Stimulated activated CD8-positive, alpha-beta memory T cell treated with anti-CD3 and anti-CD28 coated beads, Interleukin-15, amount 100 ng/mL, for 24 hours (primary cell): Measurements from ENCODE around the gene IGF2BP2.
"Not testable (repeated sequence)": the region's sequence is repeated elsewhere in the genome, so short reads cannot be mapped to it uniquely, and the experiment has no call there.

ENCODE experiments used
- DNase-seq: peaks from one replicate; pipeline ENCODE4 v3.0.0-alpha.2; 2020; ENCODE audit warnings: low read depth

IGF2BP2 gene

DNA sequence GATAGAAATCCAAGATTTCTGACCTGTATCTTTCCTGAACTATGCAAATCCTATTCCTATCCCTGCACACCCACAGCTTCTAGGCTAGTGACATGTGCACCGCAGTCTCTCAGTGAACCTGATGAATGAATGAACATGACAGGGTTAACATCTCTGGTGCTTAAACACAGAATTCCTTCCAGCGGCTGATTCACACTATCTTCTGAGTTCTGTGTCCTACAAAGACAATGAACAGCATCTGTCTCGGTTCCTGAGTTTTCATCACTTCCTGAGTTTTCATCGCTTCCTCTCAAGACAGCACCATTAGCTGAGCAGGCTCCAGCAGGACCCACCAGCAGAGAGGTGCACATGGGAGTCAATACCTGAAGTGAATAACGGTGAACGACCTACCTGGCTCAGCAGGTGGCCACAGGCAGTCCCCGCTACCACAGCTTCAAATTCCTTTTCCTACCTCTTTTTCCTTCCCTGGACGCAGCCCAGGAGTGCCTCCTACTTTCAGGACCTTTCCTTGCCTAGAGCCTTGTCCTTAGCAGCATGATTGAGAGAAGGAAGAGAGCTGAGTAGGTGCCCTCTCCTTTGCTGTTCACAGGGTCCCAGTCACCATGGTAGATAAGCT lies 113.5 kb downstream of the IGF2BP2 start:
- DNase-seq, result no peak

GRCh38 chr3:185709251-185709955 lies 115.4 kb downstream of the IGF2BP2 start:
- DNase-seq, result no peak

GRCh38 chr3:185708392-185708791 lies 116.5 kb downstream of the IGF2BP2 start:
- DNase-seq, result no peak

DNA sequence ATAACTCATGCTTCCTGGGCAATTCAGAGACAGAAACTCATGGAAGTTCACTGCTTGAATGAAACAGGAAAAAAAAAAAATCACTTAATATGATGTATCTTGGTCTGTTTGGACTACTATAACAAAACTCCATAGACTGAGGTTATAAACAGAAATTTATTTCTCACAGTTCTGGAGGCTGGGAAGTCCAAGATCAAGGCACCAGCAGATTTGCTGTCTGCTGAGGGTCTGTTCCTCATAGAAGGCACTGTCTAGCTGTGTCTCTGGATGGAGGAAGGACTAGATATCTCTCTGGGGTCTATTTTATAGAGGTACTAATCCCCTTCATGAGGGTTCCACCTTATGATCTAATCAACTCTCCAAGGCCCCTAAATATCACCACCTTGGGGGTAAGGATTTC lies 119.3 kb downstream of the IGF2BP2 start:
- no peak for DNase-seq

DNA sequence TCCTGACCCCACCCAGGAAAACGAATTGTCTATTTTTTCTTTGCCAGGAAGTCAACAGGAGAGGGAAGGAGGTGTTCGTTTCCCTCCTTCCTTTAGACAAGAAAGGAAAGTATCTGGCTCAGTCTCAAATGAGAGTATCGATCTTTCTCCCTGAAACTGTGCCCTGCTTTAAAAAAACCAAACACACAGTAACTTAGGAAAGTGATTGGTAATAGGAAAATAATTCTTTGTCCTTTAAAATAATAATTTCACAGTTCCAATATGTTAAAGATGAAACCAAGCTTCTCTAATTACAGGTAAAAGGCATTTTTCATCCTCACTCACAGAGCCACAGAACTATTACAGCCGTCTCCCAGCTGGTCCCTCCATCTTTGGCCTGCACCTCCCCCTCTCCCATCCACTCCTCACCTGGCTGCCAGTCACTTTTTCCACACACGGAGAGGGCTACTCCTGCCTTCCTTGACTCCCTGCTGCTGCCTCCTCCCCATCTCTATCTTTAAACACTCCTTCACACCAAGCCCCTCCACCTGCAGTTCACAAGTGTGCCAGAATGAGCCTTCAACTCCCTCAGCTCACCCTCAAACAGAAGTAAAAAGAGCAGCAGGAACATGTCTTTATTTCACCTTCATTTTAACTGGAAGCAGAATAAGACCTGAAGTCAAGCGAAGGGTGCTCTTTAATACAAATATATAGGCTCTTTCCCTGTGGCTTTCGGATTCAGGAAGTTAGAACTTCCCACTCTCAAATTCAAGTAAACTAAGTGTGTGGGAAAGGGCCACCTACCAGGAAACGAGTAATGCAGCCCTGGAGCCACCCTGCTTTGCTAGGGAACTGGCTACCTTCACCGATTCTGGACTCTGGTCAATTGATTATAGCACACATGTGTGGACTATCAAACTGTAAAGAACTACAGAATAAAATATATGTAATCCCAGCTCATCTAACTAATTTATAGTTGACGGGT lies 122.3 kb downstream of the IGF2BP2 start:
- no peak for DNase-seq

DNA sequence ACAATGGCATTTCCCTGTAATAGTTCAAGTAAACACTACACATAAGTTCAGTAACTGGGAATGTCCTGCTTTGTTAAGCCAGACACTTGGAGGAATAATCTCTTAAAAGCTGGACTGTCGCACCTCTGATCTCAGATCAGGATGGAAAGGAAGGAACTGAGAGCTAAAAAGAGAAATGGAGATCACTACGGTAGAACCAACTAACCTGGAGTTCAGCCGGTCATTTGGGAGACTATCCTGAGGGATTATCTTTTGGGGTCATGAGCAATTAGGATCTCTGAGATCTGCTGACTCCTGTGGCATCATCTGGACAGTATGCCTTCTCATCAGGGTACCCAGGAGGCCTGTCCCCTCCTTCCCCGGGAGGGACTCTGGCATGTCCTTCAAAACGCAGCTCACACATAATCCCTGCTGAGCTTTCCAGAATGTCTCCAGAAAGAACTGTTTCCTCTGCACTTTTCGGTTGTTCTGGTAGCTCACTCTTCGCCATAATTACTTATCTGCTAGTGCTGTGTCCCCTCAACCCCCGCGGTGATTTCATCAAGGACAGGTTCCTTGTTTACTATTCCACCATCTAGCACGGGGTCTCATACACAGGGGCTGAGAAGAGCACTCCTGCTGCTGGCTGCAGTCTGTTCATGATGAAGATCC lies 123.1 kb downstream of the IGF2BP2 start:
- DNase-seq, result no peak

DNA sequence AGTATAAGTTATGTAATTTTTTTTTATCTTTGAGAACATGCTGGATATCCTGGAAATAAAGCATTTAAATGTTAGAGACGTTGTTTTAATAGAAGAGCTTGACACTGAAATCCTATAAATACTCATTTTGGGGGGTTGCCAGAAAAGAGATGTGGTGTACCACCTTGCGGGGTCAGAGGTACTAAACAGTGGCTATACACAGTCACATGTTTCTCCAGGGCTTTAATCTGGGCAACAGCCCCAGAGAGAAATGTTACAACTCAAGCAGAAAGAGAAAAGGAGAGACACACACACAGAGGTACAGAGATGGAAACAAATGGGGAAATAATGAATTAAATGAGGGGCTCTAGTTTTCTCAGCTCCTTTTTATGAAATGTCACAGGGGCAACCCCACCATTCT lies 124.9 kb downstream of the IGF2BP2 start:
- DNase-seq, result no peak

- DNase-seq, result not testable (repeated sequence)
Measured at GRCh38 chr3:185697228-185697627, 127.6 kb downstream of the IGF2BP2 start.

DNA sequence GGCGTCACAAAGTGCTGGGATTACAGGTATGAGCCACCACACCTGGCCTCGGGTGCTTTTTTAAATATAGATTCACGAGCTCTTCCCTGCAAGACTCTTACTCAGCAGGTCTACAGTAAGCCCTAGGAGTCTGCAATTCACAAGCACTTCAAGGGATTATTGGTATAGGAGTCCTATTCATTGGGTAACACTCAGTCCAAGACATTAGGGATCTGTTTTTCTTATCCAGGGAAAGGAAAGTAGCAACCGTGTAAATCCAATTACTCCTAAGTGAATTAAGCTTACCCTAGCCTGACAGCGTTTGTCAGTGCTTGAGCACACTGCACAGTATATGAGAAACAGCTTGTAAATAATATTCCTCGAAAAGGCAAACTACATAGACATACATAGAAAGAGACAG lies 128.8 kb downstream of the IGF2BP2 start:
- DNase-seq, result no peak

DNA sequence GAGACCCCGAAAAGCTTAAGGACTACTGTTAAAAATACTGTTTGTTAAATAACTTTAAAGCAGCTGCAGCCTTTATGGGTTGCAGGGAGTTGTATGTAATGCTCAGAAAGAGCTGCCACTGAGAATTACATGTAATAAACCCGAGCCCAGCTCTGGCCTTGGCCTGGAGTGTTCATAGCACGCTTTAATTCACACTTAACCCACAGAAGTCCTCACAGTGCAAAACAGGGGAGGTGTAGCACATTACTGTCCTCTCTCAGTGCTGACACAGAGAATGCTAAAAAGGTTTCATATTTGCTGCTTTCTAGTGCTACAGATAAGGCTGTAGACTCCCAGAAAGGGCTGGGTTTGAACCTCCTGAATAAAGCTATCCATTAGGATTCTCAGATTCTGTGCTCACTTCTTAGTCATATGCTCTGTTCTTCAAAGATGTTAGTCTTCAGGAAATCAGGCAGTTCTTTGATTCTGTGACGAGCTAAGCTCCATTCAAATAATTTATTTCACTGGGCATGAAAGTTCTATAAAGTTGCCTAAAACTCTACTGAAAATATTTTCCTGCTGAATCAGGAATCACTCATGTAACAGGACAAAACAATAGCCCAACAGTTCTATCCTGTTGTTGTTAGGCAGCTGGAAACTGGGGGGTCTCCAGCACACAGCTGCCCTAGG lies 130.7 kb downstream of the IGF2BP2 start:
- no peak for DNase-seq

DNA sequence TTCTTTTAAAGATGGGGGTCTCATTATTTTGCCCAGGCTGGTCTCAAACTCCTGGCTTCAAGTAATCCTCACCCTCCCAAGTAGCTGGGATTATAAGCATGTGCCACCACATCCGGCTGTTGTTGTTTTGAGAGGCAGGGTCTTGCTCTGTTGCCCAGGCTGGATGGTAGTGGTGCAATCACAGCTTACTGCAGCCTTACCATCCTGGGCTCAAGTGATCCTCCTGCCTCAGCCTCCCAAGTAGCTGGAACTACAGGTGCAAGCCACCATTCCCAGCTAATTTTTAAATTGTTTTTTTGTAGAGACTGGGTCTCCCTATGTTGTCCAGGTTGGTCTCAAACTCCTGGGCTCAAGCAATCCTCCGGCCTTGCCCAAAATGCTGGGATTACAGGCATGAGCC lies 133.2 kb downstream of the IGF2BP2 start:
- DNase-seq, result no peak

DNA sequence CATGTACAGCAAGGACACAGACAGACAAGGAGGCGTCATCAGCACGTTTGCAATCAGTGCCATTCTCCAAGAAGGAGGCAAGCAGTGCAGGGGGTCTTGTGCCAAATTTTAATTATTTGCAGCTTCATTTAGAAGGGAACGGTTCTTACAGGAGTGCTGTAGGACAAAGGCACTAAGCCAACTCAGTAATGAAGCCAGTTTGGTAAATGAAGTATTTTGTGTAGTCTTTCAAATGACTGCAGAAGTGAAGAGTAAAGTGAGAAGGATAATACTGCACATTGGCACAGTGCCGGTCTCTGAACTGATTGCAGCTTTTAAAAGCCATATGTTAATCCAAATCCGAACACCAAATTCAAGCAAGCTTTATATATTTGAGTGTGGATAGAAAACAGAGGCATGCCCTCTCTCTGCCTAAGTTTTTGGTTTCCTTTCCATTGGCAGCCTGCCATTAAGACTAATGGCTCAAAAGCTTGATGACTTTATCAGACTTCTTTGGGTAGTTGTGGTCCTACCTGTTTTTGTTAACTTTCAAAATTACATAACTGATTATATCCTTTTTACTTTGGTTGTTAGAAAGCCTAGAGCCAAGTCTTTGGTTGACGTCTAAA lies 137.5 kb downstream of the IGF2BP2 start:
- DNase-seq, result no peak

DNA sequence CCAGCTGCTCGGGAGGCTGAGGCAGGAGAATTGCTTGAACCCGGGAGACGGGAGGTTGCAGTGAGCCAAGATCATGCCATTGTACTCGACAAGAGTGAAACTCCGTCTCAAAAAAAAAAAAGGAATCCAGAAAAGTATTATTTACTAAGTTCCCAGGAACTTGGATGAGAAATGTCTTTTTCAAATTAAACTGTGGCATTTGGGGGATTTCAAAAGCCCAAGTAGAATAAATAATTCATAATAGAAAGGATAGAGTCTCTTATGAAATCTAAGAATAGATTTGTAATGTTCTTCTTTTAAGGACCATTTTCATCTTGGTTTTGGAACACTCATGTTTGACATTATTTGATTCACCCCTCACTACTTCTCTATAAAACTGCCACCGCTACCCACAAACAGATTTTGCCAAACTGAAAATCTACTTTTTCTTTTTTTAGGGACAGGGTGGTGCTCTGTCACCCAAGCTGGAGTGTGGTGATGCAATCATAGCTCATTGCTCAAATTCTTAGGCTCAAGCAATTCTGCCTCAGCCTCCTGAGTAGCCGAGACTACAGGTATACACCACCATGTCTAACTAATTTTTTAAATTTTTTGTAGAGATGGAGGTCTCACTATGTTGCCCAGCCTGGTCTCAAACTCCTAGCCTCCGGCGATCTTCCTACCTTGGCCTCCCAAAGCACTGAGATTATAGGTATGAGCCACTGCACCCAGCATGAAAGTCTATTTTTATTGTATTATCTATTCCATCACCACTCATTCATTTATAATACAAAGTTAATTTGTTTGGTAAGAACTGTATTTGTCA lies 139.4 kb downstream of the IGF2BP2 start:
- no peak for DNase-seq

- no peak for DNase-seq
Measured at GRCh38 chr3:185680231-185680630, 144.6 kb downstream of the IGF2BP2 start.

DNA sequence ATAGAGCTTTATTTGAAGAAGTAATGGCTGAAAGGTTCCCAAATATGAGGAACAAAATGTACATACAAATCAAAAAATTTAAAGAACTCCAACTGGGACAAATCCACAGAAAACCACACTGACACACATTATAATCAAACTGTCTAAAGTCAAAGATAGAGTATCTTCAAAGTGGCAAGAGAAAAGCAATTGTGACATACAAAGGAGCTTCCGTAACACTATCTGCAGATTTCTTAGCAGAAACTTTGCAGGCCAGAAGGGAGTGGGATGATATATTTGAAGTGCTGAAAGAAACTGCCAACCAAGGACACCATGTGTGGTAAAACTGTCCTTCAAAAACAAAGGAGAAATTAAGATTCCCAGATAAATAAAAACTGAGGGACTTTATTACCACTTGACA lies 146.8 kb downstream of the IGF2BP2 start:
- no peak for DNase-seq

GRCh38 chr3:185677146-185677829 lies 147.6 kb downstream of the IGF2BP2 start:
- no peak for DNase-seq

- no peak for DNase-seq
Measured at GRCh38 chr3:185667574-185667973, 157.3 kb downstream of the IGF2BP2 start.

DNA sequence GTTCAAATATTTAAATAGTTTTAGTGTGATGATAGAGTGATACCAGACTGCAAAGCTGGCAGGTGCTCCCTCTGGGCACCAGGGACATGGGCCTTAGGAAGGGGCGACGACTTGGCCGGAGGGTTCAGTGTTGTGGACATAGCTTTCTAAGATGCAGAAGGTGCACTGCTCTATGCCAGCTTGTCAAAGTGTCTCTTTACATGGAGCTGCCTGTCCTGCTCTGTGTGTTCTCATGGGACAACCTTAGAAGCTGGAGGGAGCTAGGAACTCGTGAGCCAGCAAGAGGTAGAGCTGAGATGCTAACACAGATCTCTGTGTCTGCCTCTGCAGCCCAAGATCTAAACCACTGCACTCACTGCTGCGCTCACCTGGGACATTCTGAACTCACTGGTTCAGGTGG lies 160.9 kb downstream of the IGF2BP2 start:
- no peak for DNase-seq

DNA sequence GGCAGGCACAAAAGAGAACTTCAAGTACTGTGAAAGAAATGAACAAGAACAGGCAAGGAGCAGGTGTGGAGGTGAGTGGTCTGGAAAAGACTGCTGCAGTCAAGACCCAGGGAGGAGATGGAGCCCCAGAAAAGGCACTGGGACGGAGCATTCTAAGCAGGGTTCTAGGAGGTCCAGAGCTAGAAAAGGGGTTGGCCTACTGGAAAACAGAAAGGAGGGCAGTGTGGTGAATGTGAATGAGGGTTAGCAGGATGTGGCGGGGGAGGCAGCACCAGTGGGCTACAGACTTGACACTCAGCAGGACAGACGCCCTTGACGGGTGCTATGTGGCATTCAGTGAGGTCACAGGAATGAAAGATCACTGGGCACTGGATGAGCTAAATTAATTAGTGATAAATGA lies 163.1 kb downstream of the IGF2BP2 start:
- DNase-seq, result no peak

DNA sequence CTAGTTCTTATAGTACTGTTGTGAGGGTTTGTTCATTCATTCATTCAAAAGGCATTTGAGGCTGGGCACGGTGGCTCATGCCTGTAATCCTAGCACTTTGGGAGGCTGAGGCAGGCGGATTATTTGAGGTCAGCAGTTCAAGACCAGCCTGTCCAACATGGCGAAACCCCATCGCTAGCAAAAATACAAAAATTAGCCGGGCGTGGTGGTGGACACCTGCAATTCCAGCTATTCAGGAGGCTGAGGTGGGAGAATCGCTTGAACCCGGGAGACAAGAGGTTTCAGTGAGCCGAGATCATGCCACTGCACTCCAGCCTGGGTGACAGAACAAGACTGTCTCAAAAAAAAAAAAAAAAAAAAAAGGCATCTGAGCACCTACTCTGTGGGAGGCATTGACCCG lies 163.5 kb downstream of the IGF2BP2 start:
- not testable (repeated sequence) for DNase-seq
